Middle frontal gyrus (tissue), 1 donor: Measurements from ENCODE around the gene NFIX.

Experiments used
- DNase-seq: peaks from one replicate; pipeline ENCODE4 v3.0.0-alpha.2; 2015; ENCODE audit warnings: low spot score; ENCODE audit errors: extremely low spot score

The NFIX gene

DNA sequence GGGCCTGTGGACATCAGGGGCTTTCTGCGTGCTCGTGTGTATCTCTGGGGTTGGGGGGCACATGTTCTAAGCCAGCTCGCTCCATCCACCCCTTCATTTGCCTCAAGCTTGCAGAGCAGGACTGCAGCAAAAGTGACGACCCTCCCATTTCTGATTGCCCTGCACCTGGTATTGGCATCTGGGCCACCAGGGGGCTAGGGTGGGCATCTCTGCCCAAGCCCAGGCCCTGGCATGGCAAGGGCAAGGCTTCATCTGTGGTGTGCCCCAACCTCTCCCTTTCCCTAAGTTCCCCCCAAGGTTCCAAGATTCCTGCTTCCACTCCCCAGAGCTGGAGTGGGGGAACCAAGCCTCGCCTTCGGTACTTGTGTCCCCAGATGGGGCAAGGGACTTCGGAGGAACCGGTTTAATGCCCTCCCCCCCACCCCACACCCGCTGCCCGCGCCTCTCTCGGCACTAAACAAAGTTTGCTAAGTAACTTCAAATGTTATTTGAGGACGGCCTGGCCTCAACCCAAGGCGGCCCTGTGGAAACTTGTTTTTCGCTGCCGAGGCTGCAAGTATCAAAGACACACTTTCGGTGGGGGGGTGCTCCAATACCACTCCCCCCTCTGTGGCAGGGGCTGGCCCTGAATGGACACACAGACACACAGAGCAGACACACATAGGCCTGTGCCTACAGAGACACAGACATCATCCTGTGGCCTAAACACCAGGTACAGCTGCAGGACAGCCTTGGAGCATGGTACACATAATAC lies 12.2 kb downstream of the NFIX start:
- DNase-seq = no peak

DNA sequence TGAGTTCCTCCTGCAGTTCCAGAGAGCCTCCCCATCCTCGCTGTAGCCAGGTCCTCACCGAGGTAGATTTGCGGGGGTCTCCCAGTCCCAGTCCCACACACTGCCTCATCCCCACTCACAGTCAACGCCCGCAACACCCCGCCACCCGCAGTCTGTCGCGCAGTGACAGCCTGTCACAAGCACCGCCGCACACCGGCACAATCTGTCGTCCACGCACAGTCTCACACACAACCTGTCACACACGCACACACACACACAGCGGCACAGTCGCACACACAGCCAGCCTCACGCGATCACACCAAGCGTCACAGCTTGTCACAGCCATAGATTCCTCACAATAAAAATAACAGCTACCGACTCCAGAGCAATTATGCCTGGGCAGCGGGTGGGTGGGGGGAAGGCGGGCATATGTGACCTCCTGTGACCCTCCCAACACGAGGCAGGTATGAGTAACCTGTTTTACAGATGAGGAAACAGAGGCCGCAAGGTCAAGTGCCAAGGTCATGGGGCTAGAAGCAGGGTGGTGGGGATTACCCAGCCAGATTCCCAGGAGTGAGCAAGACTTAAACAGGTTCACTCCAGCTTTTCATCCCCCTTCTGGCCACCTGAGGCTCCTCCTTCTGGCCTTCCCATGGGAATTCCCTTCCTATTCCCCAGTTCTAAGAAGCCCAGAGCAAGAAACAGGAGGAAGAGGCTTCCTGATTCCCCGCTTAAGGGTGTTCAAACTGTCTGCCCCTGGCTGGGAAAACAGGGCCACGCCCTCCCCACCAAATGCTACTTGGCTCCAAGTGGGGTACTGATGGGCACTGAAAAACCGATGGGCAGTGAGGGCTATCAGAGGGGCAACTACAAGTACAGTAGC lies 13.9 kb downstream of the NFIX start:
- no peak for DNase-seq

DNA sequence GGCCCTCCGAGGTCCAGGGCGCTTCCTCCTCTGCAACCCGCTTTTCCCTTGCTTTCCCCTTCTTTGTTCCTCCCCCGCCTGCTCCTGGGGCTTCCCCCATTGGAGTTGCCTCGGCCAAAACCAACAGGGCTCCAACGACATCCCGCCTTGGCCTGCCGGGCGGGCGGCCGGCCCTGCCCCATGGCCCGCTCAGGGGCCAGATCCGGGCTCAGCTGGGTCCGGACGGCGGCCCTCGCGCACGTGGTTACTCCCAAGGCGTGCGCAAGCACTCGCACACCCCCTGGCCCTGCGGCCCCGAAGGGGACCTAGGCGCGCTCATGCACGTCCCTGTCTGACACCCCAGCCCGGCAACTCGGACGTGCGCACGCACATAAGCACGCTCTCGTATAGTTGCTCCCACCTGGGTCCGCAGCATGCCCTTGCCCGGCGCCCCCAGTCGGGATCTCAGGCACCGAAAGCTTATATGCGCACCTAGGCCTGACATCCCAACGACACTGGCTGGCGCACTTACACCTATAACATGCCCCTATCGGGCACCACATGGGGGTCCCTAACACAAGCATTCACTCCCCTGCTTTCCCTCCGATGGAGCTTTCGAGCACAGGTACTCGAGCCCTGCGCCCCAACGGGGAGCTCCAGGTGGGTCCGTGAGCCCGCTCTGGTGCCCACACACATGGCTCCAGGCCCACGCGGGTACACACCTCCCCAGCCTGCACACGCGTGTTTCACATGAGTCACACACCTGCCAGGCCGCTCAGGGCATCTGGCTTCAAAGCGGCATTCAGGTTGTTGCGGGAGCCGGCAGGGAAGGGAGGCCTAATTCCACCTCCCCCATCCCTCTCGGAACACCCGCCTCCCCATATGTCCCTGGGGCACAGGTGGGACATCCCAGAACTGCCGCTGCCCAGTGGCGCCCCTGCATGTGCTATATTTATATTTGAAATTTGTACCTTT lies 15.0 kb downstream of the NFIX start:
- DNase-seq = no peak

DNA sequence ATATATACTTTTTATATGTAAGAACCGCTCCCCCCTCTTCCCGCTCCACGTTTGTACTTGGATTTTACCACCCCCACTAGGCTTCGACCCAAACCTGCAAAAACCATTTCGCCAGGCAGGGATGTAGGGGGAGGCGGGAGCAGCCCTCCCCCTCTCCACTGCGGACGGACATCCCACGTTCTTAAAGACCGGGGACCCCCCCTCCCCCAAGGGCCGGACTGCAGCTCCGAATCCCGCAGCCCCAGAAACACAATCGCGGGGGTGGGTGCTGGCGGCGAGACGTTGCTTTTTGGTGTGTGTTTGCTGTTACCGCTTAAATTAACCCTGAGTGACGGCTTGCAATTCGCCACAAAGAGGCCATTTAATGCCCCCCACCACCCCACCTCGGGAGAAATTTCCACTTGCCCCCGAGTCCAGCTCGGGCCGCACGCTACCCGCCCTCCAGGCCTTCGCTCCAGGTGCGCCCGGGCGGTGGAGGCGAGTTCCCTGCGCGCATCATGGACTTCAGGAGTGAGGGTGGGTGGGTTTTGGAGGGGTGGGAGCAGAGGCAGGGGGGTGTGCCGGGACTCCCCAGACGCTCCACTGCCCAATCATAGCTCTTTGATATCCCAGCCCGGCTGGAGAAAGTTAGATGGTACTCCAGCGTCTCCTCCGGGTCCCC lies 15.8 kb downstream of the NFIX start:
- no peak for DNase-seq

DNA sequence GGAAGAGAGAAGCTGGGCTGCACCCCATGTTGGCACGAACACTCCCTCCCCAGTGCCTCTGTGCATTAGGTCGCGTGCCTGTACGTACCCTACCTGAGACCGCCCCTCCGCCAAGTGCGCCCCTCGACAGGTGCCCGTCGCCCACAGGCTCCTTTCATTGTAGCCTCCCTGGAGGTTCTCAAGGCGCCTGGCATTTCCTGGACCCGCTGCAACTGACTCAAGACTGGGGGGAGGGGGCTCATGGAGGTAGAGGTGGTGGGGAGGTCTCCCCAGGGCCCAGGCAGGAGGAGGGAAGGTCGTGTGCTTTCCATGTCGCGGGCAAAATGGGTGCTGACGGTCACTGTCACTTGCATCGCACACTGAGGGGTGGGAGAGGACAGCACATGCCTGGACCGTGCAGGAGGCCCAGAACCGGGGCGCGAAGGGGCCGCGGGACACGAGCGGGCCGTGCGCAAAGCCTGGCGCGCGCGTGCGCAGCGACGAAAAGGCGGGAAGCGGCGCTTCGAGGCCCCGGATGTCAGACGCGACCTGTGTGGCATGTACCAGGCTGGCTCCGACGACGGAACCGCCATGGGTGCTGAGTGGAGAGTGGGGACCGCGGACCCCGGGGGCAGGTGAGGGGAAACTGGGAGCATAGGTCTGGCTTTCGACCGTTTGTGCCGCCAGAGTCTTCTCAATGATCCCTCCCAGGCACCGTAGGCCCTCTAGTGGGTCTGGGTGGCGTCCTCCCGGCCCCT lies 16.5 kb downstream of the NFIX start:
- DNase-seq = no peak

DNA sequence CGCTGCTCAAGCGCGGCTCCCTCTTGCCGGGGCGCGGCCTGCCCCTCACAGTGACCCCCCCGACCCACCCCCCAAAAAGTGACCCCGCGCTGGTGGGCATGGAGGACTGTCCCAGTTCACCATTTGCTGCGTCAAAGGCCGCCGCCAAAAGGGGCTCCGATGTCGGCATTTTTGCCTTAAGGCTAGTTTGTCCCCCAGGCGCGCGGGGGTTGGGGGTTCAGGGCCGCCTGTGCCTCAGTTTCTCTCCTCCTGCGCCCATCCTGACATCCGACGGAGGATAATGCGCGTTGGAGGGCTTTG lies 17.1 kb downstream of the NFIX start:
- DNase-seq = no peak

DNA sequence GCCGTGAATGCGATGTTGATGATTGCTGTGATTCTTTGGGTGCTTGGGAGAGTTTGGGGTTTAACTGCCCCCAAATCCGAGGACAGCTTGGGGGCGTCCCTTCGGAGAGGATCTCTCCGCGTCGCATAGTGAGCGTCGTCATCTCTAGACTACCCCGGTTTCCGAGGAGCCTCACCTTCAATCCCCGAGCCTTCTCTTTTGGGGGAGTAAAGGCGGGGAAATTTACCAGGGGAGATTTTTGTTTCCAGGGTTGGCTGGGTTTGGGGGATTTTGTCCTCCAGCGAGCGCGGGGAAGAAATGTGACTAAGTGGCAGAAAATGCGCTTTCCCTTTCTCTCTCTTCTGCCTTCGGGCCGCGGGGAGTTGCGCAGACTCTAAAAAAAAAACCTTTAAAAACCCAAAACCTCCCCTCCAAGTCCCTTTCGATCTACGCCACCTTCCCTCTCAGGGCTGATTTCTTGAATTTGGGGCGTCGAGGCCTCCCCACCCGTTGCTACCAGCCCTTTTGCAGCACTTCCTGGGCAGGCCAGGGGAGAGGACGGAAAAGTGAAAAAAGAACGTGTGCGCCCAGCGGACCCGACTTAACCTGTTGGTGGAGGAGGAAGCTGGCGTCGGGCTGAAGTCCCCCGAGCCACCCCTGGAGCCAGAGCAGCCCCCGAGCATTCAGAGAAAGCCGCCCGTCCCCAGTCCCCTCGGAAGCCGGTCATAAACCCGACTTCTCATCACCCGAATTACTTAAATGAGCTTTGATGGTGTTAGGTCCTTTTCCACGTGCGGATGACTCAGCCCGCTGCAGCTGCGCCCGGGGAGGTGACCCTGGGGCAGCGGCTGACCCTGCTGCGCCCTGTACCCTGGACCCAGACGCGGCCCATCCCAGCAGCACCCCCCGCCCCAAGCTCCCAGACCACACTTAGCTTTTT lies 17.7 kb downstream of the NFIX start:
- no peak for DNase-seq

DNA sequence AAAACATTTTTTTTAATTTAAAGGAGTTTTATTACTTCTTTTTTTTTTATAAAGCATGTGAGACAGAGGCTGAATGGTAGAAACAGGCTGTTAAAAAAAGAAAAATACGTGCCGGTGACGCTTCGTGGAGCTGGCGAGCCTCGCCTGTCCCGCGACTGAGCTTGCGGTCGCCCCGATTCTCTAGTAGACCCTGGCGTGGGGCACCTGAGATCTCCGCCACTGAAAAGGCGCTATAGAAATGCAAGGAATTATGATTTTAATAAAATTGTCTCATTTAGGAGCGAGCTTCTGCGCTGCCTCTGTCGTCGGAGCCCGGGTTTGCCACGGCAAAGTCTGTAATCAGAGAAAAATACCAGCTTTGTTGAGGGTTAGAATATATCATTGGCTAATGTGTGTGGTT lies 18.4 kb downstream of the NFIX start:
- no peak for DNase-seq

DNA sequence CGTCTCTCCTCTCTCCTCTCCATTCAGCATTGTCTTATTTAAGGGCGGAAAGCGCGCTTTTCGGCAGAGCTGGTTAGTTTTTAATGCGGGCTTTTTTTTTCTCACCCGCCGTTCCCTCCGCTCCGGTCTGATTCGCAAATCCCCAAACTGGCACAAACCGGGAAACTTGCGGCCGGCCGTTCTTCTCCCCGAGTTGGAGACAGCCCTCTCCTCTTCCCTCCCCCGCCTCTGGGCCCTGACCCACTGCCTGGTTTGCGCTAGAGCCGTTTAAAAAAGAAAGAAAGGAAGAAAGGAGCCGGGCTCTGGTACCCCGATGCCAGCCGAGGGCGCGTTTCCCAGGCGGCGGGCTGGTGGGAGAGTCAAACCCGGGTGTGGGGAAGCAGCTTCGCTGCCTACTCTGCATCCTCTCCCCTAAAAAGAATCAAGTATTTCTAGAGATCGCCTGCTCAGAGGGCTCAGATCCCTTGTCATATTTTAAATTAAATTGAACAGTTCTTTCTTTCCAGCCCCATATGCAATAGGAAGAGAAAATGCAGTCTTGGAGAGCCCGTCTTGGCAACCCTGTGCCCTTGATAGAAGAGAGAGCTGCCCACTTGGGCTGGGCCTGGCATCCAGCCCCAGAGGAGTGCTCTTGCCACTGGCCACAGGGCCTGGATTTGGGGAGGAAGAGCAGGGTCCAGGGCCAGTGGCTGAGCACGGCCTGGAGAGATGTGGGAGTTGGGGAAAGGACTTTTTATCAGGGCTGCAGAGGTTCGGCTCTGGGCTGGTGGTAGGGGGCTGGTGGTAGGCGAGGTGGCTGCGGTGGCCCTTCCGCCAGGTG lies 19.0 kb downstream of the NFIX start:
- DNase-seq = no peak

DNA sequence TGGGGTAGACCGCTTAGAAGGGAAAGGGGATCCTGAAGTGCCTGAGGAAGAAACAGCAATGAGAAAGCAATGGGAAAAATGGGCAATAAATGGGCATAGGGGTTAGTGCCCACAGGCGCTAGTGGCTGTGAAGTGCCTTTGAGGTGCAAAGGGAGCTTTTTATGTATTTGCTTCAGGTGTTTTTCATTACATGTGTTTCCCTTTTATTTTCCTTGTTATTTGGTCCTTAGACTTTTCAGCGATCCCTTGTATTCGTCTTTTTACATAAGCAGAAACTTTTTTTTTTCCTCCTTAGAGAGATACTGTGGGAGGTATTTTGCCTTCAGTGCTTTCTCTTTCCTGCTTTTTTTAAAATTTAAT lies 19.6 kb downstream of the NFIX start:
- DNase-seq = no peak

DNA sequence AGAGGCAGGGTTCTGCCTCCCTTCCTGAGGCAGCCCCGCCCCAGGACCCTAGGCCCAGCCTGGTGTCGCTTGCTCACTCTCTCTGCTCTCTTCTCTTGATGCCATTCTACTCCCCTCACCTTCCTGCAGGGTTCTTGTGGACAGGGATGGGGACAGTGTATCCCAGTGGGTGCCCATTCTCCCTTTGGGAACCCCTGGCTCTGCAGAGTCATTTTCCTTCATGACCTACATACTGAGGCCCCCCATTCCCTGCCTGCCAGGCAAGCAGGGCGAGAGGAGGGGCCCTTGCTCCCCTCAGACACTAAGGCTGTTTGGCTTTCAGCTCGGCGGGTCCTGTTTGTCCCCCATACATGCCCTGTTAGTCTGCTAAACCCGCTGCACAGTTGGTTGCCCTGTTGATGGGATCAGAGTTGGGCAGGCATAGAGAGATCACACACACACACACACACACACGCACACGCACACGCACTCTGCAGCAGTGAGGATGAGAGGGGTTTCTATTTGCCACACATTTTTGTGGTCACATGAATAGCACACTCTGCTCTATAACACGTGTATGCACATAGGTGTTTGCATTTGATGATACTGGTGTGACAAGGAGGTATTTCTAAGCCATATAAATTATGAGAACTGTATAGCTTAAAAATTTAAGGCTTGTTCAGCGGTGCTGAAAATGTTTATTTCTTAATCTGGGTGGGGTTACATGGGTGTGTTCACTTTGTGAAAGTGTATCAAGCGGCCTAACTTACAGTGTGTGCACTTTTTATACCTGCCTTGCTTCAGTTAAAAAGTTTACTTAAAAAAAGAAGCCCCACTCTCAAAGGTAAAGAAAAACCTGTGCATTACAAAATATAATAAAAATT lies 20.3 kb downstream of the NFIX start:
- no peak for DNase-seq

DNA sequence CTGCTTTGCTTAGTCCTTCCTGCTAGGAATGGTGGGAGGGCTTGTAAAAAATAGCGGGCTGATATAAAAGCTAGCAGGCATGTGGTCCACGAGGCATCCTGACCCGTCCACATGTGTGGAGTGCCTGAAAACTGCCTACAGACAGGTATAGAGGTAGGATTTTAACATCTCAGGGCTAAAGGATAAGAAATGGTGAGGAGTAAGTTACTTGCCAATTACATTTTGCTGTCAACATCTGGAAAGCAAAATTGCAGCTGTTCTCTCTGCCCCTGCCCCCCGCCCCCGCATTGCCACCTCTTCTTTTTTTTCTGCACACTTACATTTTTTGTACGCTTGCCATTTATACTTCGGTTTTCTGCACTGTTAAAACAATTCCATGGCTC lies 21.0 kb downstream of the NFIX start:
- DNase-seq = no peak

DNA sequence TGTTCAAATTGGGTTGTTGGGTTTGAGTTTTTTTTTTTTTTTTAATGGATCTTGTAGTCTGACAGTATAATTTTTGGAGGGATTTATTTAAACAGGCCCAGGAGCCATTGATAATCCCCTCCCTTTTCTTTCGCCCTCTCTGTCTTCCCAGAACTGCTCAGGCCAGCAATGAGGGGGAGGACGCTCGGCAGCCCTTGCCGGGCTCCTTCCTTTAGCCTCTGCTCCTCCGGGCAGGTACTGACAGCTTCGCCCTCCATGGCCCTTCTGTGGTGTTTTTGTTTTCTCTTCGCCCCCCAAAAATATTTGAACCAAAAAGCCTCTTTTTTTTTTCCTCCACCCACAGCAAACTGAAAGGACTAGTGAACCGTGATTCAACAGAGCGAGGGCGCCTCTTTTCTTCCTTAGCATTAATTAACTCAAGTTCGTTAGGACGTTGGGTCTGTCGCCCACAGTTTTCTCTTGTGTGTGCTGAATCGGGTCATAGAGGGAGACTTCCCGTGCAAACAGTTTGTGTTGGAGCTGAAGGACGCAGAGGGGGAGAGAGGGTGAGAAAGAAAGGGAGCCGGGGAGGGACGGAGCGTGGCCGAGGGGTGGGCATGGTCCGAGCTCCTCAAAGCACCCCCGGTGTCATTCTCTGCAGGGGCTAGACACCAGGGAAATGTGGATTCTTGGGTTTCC lies 21.5 kb downstream of the NFIX start:
- DNase-seq = no peak

DNA sequence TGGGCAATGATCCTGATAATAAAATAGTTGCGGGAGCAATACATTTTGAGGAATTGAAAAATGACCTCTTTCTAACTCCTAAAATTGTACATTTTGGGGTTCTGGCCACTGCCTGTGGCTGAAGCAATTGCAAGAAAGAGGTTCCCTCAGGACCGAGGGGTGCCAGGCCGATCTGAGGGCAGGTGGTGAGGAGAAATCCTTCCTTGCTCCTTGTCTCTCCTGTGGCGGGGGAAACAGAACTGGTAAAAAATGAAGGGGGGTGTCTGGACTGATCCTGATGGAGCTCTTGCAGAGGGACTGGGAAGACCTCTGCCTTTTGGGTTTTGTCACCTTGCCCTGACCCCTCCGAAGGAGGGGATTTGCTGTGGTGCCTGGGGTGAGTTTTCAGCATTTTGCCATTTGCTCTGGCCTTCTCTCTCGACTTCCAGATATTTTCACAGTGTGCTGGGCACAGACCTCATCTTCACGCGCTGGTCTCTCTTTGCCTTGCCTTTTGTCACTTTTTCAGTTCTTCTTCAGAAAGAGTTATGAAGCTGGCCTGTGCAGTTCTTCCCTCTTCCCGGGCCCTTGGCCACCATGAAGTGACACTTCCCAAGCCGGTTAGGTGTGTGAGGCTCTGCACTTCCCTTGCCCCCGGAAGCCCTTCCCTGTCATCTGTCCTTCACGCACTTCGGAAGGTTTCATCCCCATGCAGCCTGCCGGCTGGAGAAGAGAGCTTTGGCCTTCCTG lies 22.2 kb downstream of the NFIX start:
- no peak for DNase-seq

DNA sequence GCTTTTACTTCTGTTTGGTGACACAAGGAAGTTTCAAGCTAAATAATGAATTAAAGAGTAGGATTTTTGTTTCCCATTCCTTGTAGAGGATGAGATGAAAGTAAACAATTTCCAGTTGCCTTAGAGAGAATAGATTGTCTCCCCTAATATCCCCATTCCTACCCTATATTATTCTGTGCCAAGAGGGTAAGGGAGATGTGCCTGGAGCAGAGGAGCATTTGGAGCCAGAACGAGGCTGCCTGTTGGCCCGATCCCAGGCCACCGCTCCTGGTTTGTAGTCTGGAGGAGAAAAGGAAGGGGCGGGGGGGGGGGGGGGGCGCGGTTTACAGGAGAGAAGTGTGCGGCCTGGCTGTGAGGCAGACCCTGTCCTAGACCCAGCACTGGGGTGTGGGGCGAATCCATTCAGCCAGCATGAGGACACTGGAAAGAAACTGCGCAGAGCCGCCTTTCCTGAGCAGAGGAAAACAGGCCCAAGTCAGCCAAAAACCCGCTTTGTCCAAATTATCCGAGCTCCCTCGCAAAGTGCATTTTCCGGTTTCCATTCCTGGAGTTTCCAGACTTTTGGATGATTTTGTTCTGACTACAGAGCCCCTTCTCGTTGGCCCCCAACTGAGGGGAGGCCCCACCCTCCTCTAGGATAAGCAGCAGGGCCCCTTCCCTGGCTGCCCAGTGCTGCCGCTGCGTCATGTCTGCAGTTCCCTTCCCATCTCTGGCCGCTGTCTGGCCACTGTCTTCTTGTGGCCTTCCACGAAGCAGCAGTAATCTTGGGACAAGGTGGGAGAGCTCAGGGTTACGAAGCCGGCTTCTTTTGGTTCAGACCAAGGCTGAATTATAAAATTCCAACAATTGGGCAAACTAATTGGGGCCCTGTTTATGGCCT lies 23.0 kb downstream of the NFIX start:
- DNase-seq = no peak

DNA sequence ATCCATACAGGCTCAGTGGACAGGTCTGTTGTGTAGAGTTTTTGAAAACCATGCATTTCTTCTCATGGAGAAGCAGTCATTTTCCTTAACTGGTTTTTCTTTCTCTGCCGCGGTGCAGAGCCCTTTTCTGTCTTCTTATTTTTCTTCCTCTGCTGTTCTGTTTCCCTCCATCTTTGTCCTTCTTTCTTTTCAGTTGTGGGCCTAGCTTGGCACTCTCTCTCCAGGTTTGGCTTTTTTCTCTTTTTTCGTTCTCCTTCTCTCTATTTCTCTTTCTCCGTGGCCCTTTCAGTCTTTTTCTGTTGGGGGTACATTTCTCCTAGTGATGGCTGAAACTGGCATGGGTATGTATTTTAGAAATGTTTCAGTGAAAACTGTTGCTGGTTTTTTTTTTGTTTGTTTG lies 24.1 kb downstream of the NFIX start:
- no peak for DNase-seq
